Esophagus muscularis mucosa (tissue), 4 donors: ENCODE results near the gene PPP1R14C. TPM values are rescaled to one million over a fixed set of nuclear protein-coding genes. Genes with fewer than 3 reads are reported as not detected.

Experiments
- DNase-seq: peaks from one replicate; pipeline ENCODE4 v3.0.0-alpha.2; 2017; ENCODE audit errors: extremely low spot score
- H3K27ac ChIP-seq, 4 donors: fragments of 200-600 bp; sonication (generic); replicated peaks in 1 of 4; 1 replicate in 3 of 4; 2 replicates in 1 of 4; pipeline ENCODE4 v1.5.1; 2016 to 2019; ENCODE audit warnings: mild to moderate bottlenecking in 1 of 4
- H3K27me3 ChIP-seq, 4 donors: fragments of 200-600 bp; sonication (generic); one replicate each; pipeline versions ENCODE4 v1.5.1 to v1.6.0; 2016 to 2019
- H3K36me3 ChIP-seq, 4 donors: fragments of 200-600 bp; sonication (generic); one replicate each; pipeline ENCODE4 v1.5.1; 2016 to 2019
- H3K4me1 ChIP-seq, 4 donors: fragments of 200-600 bp; sonication (generic); one replicate each; pipeline ENCODE4 v1.5.1; 2016 to 2019
- H3K4me3 ChIP-seq, 4 donors: fragments of 200-600 bp; sonication (generic); 1 replicate in 2 of 4; 2 replicates in 2 of 4; pipeline ENCODE4 v1.5.1; 2016 to 2019; ENCODE audit warnings: mild to moderate bottlenecking in 4 of 4, moderate library complexity in 1 of 4
- H3K9me3 ChIP-seq, 4 donors: fragments of 200-600 bp; sonication (generic); 1 replicate in 3 of 4; 2 replicates in 1 of 4; pipeline ENCODE4 v1.5.1; 2016 to 2019
- CTCF ChIP-seq, 3 experiments: fragments of 200-600 bp in 2 of 3; fragments of 450-650 bp in 1 of 3; sonication (generic) in 2 of 3; IDR thresholded peaks; one replicate each; pipeline ENCODE4 v1.5.1; 2017 to 2019; ENCODE audit warnings: antibody characterized with exemption in 3 of 3, mild to moderate bottlenecking in 2 of 3, moderate library complexity in 1 of 3
- EP300 ChIP-seq: sonication (generic); formaldehyde crosslinking; IDR thresholded peaks from one replicate; pipeline ENCODE4 v1.6.1; 2017; ENCODE audit warnings: antibody characterized with exemption
- POLR2A ChIP-seq: fragments of 450-650 bp; IDR thresholded peaks from one replicate; pipeline ENCODE4 v1.6.1; 2017; ENCODE audit warnings: antibody characterized with exemption, moderate library complexity, mild to moderate bottlenecking, low read depth
- POLR2AphosphoS5 ChIP-seq, 2 donors: sonication (generic); formaldehyde crosslinking; IDR thresholded peaks; one replicate each; pipeline ENCODE4 v1.6.1; 2017; ENCODE audit warnings: antibody characterized with exemption in 2 of 2
- WGBS: methylation state at CpG from one replicate; pipeline ENCODE4 v1.1.5; 2018; 5-methylcytosine and 5-hydroxymethylcytosine counted together
- intact Hi-C: fragments of 100-400 bp; cut with DNase I; formaldehyde crosslinking; loops from one replicate; pipeline ENCODE4 v1.15.1; 2023
- total RNA-seq, 4 donors: library from RNA; depleted of rRNA; stranded (reverse); fragments of >200 nt; gene quantifications; one replicate each; pipeline versions ENCODE4 v1.1.0 to v1.2.1, GENCODE V29; 2016

The PPP1R14C gene
- total RNA-seq, 4 donors from 2014 or later = 0.26 to 0.40 TPM; not detected in 2

DNA sequence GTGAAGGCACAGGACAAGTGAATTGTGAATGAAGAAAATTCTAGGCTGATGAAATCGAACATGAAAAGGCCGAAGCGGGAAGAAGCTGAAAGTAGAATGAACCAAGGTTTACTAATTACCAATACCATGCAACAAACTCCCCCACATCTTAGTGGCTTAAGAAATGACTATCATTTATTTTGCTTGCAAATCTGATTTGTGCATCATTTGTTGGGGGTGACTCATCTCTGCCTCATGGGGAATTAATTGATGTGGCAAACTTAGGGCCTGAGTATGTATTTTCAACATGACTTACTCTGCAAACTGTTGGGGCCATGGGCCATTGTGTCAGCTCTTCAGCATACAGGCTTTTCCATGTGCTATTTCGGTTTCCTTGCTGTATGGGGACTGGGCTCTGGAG lies 26.8 kb downstream of the PPP1R14C start:
- TF ChIP-seq EP300 (no peak), POLR2A (no peak), POLR2AphosphoS5 (IDR thresholded peaks at IDR 0.05) (no peak), CTCF (IDR thresholded peaks at IDR 0.05) (no peak)
- no peaks in the 10 kb centered on the region for H3K36me3 ChIP-seq
- intact Hi-C loops = no loop called here
- DNase-seq = no peak
- H3K27me3 ChIP-seq = no peaks in the 10 kb centered on the region
- H3K9me3 ChIP-seq = no peaks in the 10 kb centered on the region
- 80% methylated on average over 4 of the region's 4 CpGs for WGBS
- H3K27ac ChIP-seq = no peak overlapping the region
- no peak overlapping the region for H3K4me3 ChIP-seq
- peaks cover 0 to 6% (median 0%) of the 10 kb centered on the region in 4 donors for H3K4me1 ChIP-seq

- no peak overlapping the region for H3K27ac ChIP-seq
- intact Hi-C loops = no loop called here
- WGBS = 90% methylated on average over 2 of the region's 2 CpGs
These were observed 30.1 kb downstream of the PPP1R14C start for GRCh38 chr6:150172929-150173328.

DNA sequence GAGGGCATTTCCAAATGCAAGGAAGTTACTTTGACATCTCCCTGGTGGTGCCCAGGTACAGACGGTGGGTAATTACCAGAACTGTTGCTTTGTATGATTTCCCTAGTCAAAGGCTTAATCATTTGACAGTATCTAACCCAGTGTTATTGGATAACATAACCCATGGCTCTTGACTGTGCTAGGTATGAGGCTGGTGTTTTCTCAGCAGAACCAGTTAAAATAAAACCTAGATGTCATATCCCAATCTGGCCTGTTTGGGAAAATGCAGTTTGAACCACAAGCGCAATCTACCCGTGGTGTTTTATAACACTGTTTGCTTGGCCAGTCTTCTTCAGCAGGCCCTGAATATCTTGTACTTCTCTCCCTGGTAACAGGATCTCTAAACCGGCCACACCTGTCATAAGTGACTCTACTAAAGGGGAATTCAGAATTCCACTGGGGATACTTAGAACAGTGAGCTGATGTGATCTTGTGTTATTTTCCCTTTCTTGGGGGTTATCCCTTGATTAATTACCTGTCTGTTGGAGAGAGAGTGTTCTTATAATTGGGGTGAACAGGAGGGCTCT lies 32.8 kb downstream of the PPP1R14C start:
- no peak for DNase-seq
- Histone ChIP-seq H3K36me3 (no peaks in the 10 kb centered on the region), H3K4me3 (no peak overlapping the region), H3K4me1 (peaks cover 0 to 2% (median 0%) of the 10 kb centered on the region in 4 donors), H3K27ac (no peak overlapping the region), H3K9me3 (no peaks in the 10 kb centered on the region), H3K27me3 (no peaks in the 10 kb centered on the region)
- TF ChIP-seq POLR2AphosphoS5 (IDR thresholded peaks at IDR 0.05) = no peak
- 95% methylated on average over 4 of the region's 4 CpGs for WGBS
- intact Hi-C loops = no loop called here

More at GRCh38 chr6:150172929-150173328, 30.1 kb downstream of the PPP1R14C start:
- no peaks in the 10 kb centered on the region for H3K27me3 ChIP-seq
- no peaks in the 10 kb centered on the region for H3K9me3 ChIP-seq
- no peaks in the 10 kb centered on the region for H3K36me3 ChIP-seq
- no peak overlapping the region for H3K4me3 ChIP-seq
- no peak for DNase-seq
- TF ChIP-seq POLR2AphosphoS5 (IDR thresholded peaks at IDR 0.05) (no peak), EP300 (no peak), POLR2A (no peak), CTCF (IDR thresholded peaks at IDR 0.05) (no peak)
- H3K4me1 ChIP-seq = peaks cover 0 to 2% (median 0%) of the 10 kb centered on the region in 4 donors

- H3K4me3 ChIP-seq = no peak overlapping the region
- TF ChIP-seq CTCF (IDR thresholded peaks at IDR 0.05) (no peak), EP300 (no peak), POLR2A (no peak)
- no peaks in the 10 kb centered on the region for H3K36me3 ChIP-seq
- H3K27me3 ChIP-seq = no peaks in the 10 kb centered on the region
- H3K9me3 ChIP-seq = no peaks in the 10 kb centered on the region
- no peak overlapping the region for H3K27ac ChIP-seq
- H3K4me1 ChIP-seq = peaks cover 0 to 2% (median 0%) of the 10 kb centered on the region in 4 donors
- intact Hi-C loops = no loop called here
- DNase-seq = no peak
- 96% methylated on average over 6 of the region's 8 CpGs for WGBS
These were observed 33.3 kb downstream of the PPP1R14C start for GRCh38 chr6:150176152-150176551.

DNA sequence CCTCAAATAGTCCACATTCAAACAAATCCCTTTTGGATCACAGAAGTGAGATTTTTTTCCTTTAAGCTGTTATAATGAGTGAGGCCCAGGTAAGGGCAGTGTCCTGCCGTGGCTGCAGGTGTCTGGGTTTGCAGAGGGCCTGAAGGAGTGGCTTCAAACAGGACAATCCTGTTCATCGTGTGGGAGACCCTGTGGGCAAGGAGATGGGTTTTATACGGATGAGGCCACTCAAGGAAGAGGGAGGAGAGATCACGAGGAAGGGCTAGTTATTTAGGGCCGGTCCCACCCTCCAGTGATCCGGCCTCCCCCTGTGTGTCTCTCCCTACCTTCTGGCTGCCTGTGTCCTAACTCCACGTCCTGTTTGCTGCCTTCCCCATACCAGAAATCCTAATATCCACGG lies 33.8 kb downstream of the PPP1R14C start:
- Histone ChIP-seq H3K4me1 (peaks cover 0 to 2% (median 0%) of the 10 kb centered on the region in 4 donors), H3K27me3 (no peaks in the 10 kb centered on the region), H3K27ac (no peak overlapping the region), H3K9me3 (no peaks in the 10 kb centered on the region), H3K36me3 (no peaks in the 10 kb centered on the region), H3K4me3 (no peak overlapping the region)
- WGBS = 86% methylated on average over 8 of the region's 8 CpGs
- intact Hi-C loops = no loop called here
- no peak for DNase-seq
- TF ChIP-seq EP300 = no peak
- no peak for TF ChIP-seq POLR2AphosphoS5 (IDR thresholded peaks at IDR 0.05)
- no peak for TF ChIP-seq POLR2A
- TF ChIP-seq CTCF (IDR thresholded peaks at IDR 0.05) = no peak
